GM12892 (cell line): ENCODE measurements around the gene PRDM2.

ENCODE experiments used
- DNase-seq: peaks from one replicate; pipeline ENCODE4 v3.0.0; 2011; ENCODE audit not compliant: insufficient read length
- FAIRE-seq: peaks from 2 replicates; lab custom pipeline; 2011; peaks lifted over from hg19 to GRCh38; lab: Jason Lieb, UNC
- POLR2A ChIP-seq: IDR thresholded peaks from 2 replicates; pipeline ENCODE4 v1.6.1; 2011; ENCODE audit warnings: low read depth, low read length, control low read depth
- POLR2AphosphoS5 ChIP-seq: IDR thresholded peaks from 2 replicates; pipeline ENCODE4 v1.6.1; 2011; ENCODE audit warnings: low read depth, low read length, control low read depth
- TAF1 ChIP-seq: IDR thresholded peaks from 2 replicates; pipeline ENCODE4 v1.6.1; 2011; ENCODE audit warnings: low read depth, mild to moderate bottlenecking, control low read depth, low read length, borderline replicate concordance

PRDM2 gene

GRCh38 chr1:13842497-13842896, 142.5 kb downstream of the PRDM2 start:
- FAIRE-seq, result no peak
- TF ChIP-seq POLR2A, result no peak
- TF ChIP-seq POLR2AphosphoS5, result no peak
- no peak for TF ChIP-seq TAF1

GRCh38 chr1:13851726-13852125, 151.7 kb downstream of the PRDM2 start:
- no peak for FAIRE-seq
- TF ChIP-seq POLR2AphosphoS5 (no peak), POLR2A (no peak), TAF1 (no peak)
- DNase-seq, result no peak

More at GRCh38 chr1:13842497-13842896, 142.5 kb downstream of the PRDM2 start:
- DNase-seq, result no peak

- FAIRE-seq (no peak), DNase-seq (no peak)
- TF ChIP-seq POLR2AphosphoS5 (no peak), TAF1 (no peak), POLR2A (no peak)
Measured at GRCh38 chr1:13855554-13855953, 155.6 kb downstream of the PRDM2 start.

GRCh38 chr1:13860031-13860430, 160.0 kb downstream of the PRDM2 start:
- no peak for FAIRE-seq
- TF ChIP-seq POLR2AphosphoS5 (no peak), TAF1 (no peak), POLR2A (no peak)
- DNase-seq, result no peak

GRCh38 chr1:13864760-13865159, 164.8 kb downstream of the PRDM2 start:
- TF ChIP-seq POLR2AphosphoS5, result no peak
- no peak for TF ChIP-seq POLR2A
- TF ChIP-seq TAF1, result no peak
- no peak for FAIRE-seq
- no peak for DNase-seq

GRCh38 chr1:13865851-13866250, 165.9 kb downstream of the PRDM2 start:
- TF ChIP-seq TAF1, result no peak
- no peak for TF ChIP-seq POLR2A
- no peak for TF ChIP-seq POLR2AphosphoS5
- DNase-seq, result no peak
- FAIRE-seq, result no peak

- DNase-seq (no peak), FAIRE-seq (no peak)
- TF ChIP-seq TAF1, result no peak
- TF ChIP-seq POLR2A, result no peak
- no peak for TF ChIP-seq POLR2AphosphoS5
Measured at GRCh38 chr1:13867603-13868002, 167.6 kb downstream of the PRDM2 start.

GRCh38 chr1:13869172-13869797, 169.3 kb downstream of the PRDM2 start:
- no peak for FAIRE-seq
- TF ChIP-seq POLR2AphosphoS5 (no peak), TAF1 (no peak), POLR2A (no peak)
- DNase-seq, result no peak

- no peak for DNase-seq
- TF ChIP-seq POLR2AphosphoS5, result no peak
- no peak for TF ChIP-seq POLR2A
- no peak for TF ChIP-seq TAF1
- no peak for FAIRE-seq
Measured at GRCh38 chr1:13871413-13871812, 171.4 kb downstream of the PRDM2 start.

GRCh38 chr1:13871886-13872285, 171.9 kb downstream of the PRDM2 start:
- DNase-seq (no peak), FAIRE-seq (no peak)
- TF ChIP-seq TAF1 (no peak), POLR2AphosphoS5 (no peak), POLR2A (no peak)

- DNase-seq, result no peak
- no peak for FAIRE-seq
- TF ChIP-seq POLR2AphosphoS5 (no peak), POLR2A (no peak), TAF1 (no peak)
Measured at GRCh38 chr1:13873032-13873431, 173.0 kb downstream of the PRDM2 start.
